Psoas muscle (tissue), 8 donors: ENCODE results near the gene PCOLCE2. TPM values are rescaled to one million over a fixed set of nuclear protein-coding genes. Genes with fewer than 3 reads are reported as not detected.

ENCODE experiments used
- ATAC-seq, 4 donors: fragments of 200-7000 bp; cut with Tn5 transposase; one replicate each; pipeline ENCODE4 v1.9.1; 2020; ENCODE audit warnings: moderate library complexity in 3 of 4, mild to moderate bottlenecking in 2 of 4
- DNase-seq, 2 donors: peaks; one replicate each; pipeline ENCODE4 v3.0.0-alpha.2; 2020
- H3K27ac ChIP-seq: fragments of 200-600 bp; one replicate; pipeline ENCODE4 v1.8.0; 2022
- H3K27me3 ChIP-seq, 3 donors: fragments of 200-600 bp in 1 of 3; one replicate each; pipeline versions ENCODE4 v1.6.1 to v1.8.0; 2013 to 2022; ENCODE audit warnings: low read length in 2 of 3, mild to moderate bottlenecking in 2 of 3, moderate library complexity in 1 of 3; ENCODE audit not compliant: insufficient read depth in 3 of 3
- H3K36me3 ChIP-seq, 2 donors: fragments of 200-600 bp in 1 of 2; one replicate each; pipeline versions ENCODE4 v1.6.1 to v1.8.0; 2013 to 2022; ENCODE audit warnings: low read depth in 1 of 2, mild to moderate bottlenecking in 1 of 2, moderate library complexity in 1 of 2; ENCODE audit not compliant: insufficient read depth in 1 of 2
- H3K4me1 ChIP-seq: fragments of 200-600 bp; one replicate; pipeline ENCODE4 v1.8.0; 2022
- H3K4me3 ChIP-seq: fragments of 200-600 bp; one replicate; pipeline ENCODE4 v1.8.0; 2022; ENCODE audit warnings: mild to moderate bottlenecking
- H3K9me3 ChIP-seq: fragments of 200-600 bp; one replicate; pipeline ENCODE4 v1.8.0; 2022
- WGBS, 3 donors: extraction: QIAGEN DNeasy Blood & Tissue Kit; methylation state at CpG; one replicate each; pipeline versions ENCODE4 v1.1.6 to v1.1.7; 2013; 5-methylcytosine and 5-hydroxymethylcytosine counted together
- intact Hi-C, 2 donors: fragments of 100-400 bp; cut with DNase I; formaldehyde crosslinking; loops; one replicate each; pipeline versions ENCODE4 v1.11.0 to v1.14.2; 2022
- long read RNA-seq, 2 donors: library from polyadenylated mRNA; unstranded; transcript quantifications; one replicate each; pipeline ENCODE4 v2.0.0, GENCODE V29; 2021
- polyA plus RNA-seq, 3 donors: library from polyadenylated mRNA; stranded (reverse); fragments of 200-250 nt; gene quantifications; one replicate each; pipeline ENCODE4 v1.2.3, GENCODE V29; 2013
- total RNA-seq, 4 donors: library from RNA; stranded (reverse); fragmentation: NEBNext Ultra II Directional in 2 of 4; extraction: Animal tissue kit (Norgen Biotek cat#: 25700) in 2 of 4; gene quantifications; one replicate each; pipeline versions ENCODE4 v1.2.1 to v1.2.4, GENCODE V29; 2021 to 2023
- TF ChIP-seq, protein P1 (sequence below): fragments of 200-600 bp; IDR thresholded peaks from one replicate; pipeline ENCODE4 v1.8.0; 2022; ENCODE audit warnings: antibody characterized with exemption
- donor health status: healthy with polysubstance abuse.
- donor health status: DM: no; HTN: no; CAD: no; lungs with moderate emphysema.
- donor health status: Bipolar disorder and iron deficiency.
- donor health status: healthy.
- donor health status: DM: yes; HTN: yes; CAD: no.
- donor health status: DM: no; HTN: no; CAD: no.
- donor health status: DM: no; HTN: no; CAD: no.
- donor health status: DM: yes; HTN: yes; CAD: no.

Gene PCOLCE2
- total RNA-seq (1 to 10 TPM; 1.5 to 8.9 (median 4.0) TPM), polyA plus RNA-seq (1 to 10 TPM; 1.4 to 5.1 (median 3.6) TPM)
- long read RNA-seq, donor 1, partial matches to known transcripts, result 0 of 1 reads
- long read RNA-seq, donor 1, other reads (novel, unspliced or antisense), result 1 of 1 reads
- long read RNA-seq, donor 2, partial matches to known transcripts, result 0 of 1 reads
- long read RNA-seq, donor 2, other reads (novel, unspliced or antisense), result 0 of 1 reads

GRCh38 chr3:142888481-142889211, at the start of gene PCOLCE2:
PCOLCE2 (minus strand) TSS chr3:142889083; CDS start chr3:142888896, 187 bp downstream.
- Histone ChIP-seq H3K9me3 (no peaks in the 10 kb centered on the region), H3K27me3 (peaks cover 0 to 32% (median 2%) of the 10 kb centered on the region in 3 donors), H3K4me3 (peak within 1 kb of the TSS; percentile 67), H3K36me3 (no peaks in the 10 kb centered on the region), H3K27ac (no peak within 1 kb of the TSS), H3K4me1 (no peaks in the 10 kb centered on the region)
- intact Hi-C loops, result no loop called here
- peak; percentile 52 to 80 (median 70) for ATAC-seq
- TF ChIP-seq, protein P1, sequence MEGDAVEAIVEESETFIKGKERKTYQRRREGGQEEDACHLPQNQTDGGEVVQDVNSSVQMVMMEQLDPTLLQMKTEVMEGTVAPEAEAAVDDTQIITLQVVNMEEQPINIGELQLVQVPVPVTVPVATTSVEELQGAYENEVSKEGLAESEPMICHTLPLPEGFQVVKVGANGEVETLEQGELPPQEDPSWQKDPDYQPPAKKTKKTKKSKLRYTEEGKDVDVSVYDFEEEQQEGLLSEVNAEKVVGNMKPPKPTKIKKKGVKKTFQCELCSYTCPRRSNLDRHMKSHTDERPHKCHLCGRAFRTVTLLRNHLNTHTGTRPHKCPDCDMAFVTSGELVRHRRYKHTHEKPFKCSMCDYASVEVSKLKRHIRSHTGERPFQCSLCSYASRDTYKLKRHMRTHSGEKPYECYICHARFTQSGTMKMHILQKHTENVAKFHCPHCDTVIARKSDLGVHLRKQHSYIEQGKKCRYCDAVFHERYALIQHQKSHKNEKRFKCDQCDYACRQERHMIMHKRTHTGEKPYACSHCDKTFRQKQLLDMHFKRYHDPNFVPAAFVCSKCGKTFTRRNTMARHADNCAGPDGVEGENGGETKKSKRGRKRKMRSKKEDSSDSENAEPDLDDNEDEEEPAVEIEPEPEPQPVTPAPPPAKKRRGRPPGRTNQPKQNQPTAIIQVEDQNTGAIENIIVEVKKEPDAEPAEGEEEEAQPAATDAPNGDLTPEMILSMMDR, result no peak
- 0% methylated on average over 49 to 74 of the region's 74 CpGs for whole genome bisulfite sequencing, 3 donors
- DNase-seq, result peak; percentile 46 to 60

DNA sequence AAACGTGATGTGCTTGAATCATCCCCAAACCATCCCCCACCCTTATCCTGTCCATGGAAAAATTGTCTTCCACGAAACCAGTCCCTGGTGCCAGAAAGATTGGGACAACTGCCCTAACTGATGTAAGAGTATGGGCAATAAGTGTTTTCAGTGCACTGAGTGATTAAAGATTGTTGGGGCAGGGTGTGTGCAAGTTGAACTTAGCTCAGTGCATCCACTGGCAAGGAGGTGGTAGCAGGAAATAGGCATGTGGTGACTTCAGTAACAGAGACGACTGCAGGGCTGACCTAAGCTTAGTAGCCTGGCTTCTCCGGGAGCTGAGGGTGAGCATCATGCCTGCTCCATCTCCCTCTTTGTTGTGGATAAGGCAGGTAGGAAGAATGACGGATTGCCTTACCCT, 47.1 kb upstream of the PCOLCE2 start:
- no peak overlapping the region for H3K4me3 ChIP-seq
- intact Hi-C loops, result no loop called here
- no peaks in the 10 kb centered on the region for H3K9me3 ChIP-seq
- ATAC-seq (no peak), DNase-seq (no peak)
- H3K27me3 ChIP-seq, result no peaks in the 10 kb centered on the region
- H3K27ac ChIP-seq, result no peak overlapping the region
- TF ChIP-seq, protein P1, result no peak
- no peaks in the 10 kb centered on the region for H3K36me3 ChIP-seq
- WGBS, 3 donors, result 59 to 80% (median 61%) methylated on average over 5 of the region's 5 CpGs
- no peaks in the 10 kb centered on the region for H3K4me1 ChIP-seq

- intact Hi-C loops, result loop anchor here in 1 of 2 donors (5.0 kb wide), 1 partner anchor 57 kb away; no protein-coding TSS in a partner anchor
- H3K27ac ChIP-seq, result no peak overlapping the region
- DNase-seq (no peak), ATAC-seq (no peak)
- H3K9me3 ChIP-seq, result no peaks in the 10 kb centered on the region
- H3K4me3 ChIP-seq, result no peak overlapping the region
- H3K27me3 ChIP-seq, result no peaks in the 10 kb centered on the region
- TF ChIP-seq, protein P1, result no peak
- H3K36me3 ChIP-seq, result no peaks in the 10 kb centered on the region
- WGBS, 3 donors, result 83 to 89% (median 86%) methylated on average over 3 of the region's 3 CpGs
- no peaks in the 10 kb centered on the region for H3K4me1 ChIP-seq
Measured at GRCh38 chr3:142934887-142935269, 46.0 kb upstream of the PCOLCE2 start.

- ATAC-seq, result no peak
- 75 to 84% (median 77%) methylated on average over 7 of the region's 7 CpGs for WGBS, 3 donors
- H3K27me3 ChIP-seq, result no peaks in the 10 kb centered on the region
- intact Hi-C loops, result loop anchor here in 1 of 2 donors (5.0 kb wide), 1 partner anchor 58 kb away; no protein-coding TSS in a partner anchor
- no peaks in the 10 kb centered on the region for H3K4me1 ChIP-seq
- TF ChIP-seq, protein P1, result no peak
- no peak overlapping the region for H3K4me3 ChIP-seq
- no peak for DNase-seq
- H3K9me3 ChIP-seq, result no peaks in the 10 kb centered on the region
- H3K27ac ChIP-seq, result no peak overlapping the region
- H3K36me3 ChIP-seq, result no peaks in the 10 kb centered on the region
Measured at GRCh38 chr3:142934128-142934886, 45.4 kb upstream of the PCOLCE2 start.
